Liver (tissue), 9 donors: ENCODE results near the gene SRSF2. TPM values are rescaled to one million over a fixed set of nuclear protein-coding genes. Genes with fewer than 3 reads are reported as not detected.
A peak's percentile ranks its signal among the peaks of the same experiment; 100 is the strongest.
"Not testable (repeated sequence)": the region's sequence is repeated elsewhere in the genome, so short reads cannot be mapped to it uniquely, and the experiment has no call there.

Experiments used
- DNase-seq: peaks from one replicate; pipeline ENCODE4 v3.0.0-alpha.2; 2017; ENCODE audit warnings: low spot score
- H3K27ac ChIP-seq, 2 donors: one replicate each; pipeline ENCODE4 v1.7.0; 2013; ENCODE audit warnings: inconsistent platforms in 2 of 2, low read length in 2 of 2, control low read depth in 1 of 2, low read depth in 1 of 2, mild to moderate bottlenecking in 1 of 2
- H3K27me3 ChIP-seq, 4 donors: one replicate each; pipeline versions ENCODE4 v1.6.1 to v1.7.0; 2013; ENCODE audit warnings: low read length in 3 of 4, inconsistent platforms in 1 of 4, mild to moderate bottlenecking in 1 of 4, moderate library complexity in 1 of 4; ENCODE audit not compliant: control insufficient read depth in 4 of 4, insufficient read depth in 4 of 4
- H3K36me3 ChIP-seq, 4 donors: one replicate each; pipeline versions ENCODE4 v1.6.1 to v1.7.0; 2013; ENCODE audit warnings: low read length in 3 of 4, mild to moderate bottlenecking in 3 of 4, low read depth in 1 of 4, moderate library complexity in 1 of 4; ENCODE audit not compliant: control insufficient read depth in 4 of 4, insufficient read depth in 3 of 4
- H3K4me1 ChIP-seq, 4 donors: one replicate each; pipeline versions ENCODE4 v1.6.1 to v1.7.0; 2013; ENCODE audit warnings: low read length in 3 of 4, mild to moderate bottlenecking in 3 of 4, moderate library complexity in 1 of 4; ENCODE audit not compliant: control insufficient read depth in 4 of 4, insufficient read depth in 4 of 4
- H3K4me3 ChIP-seq, 3 donors: one replicate each; pipeline versions ENCODE4 v1.6.1 to v1.7.0; 2013; ENCODE audit warnings: low read length in 3 of 3, control low read depth in 1 of 3, low read depth in 1 of 3, mild to moderate bottlenecking in 1 of 3
- H3K9ac ChIP-seq, 2 donors: one replicate each; pipeline ENCODE4 v1.7.0; 2013; ENCODE audit warnings: low read length in 2 of 2, mild to moderate bottlenecking in 2 of 2, moderate library complexity in 2 of 2, control low read depth in 1 of 2, low read depth in 1 of 2
- H3K9me3 ChIP-seq, 4 donors: one replicate each; pipeline versions ENCODE4 v1.6.1 to v1.7.0; 2013; ENCODE audit warnings: low read length in 3 of 4; ENCODE audit not compliant: control insufficient read depth in 4 of 4
- ATF3 ChIP-seq: IDR thresholded peaks from 2 replicates; pipeline ENCODE4 v1.6.1; 2016; ENCODE audit warnings: antibody characterized with exemption
- HNF4A ChIP-seq, 2 donors: conservative IDR thresholded peaks; 2 replicates each; pipeline ENCODE4 v1.6.1; 2016; ENCODE audit warnings: antibody characterized with exemption in 2 of 2, mild to moderate bottlenecking in 2 of 2
- HNF4G ChIP-seq: IDR thresholded peaks from 2 replicates; pipeline ENCODE4 v1.6.1; 2016; ENCODE audit warnings: antibody characterized with exemption
- JUND ChIP-seq, 2 donors: IDR thresholded peaks; 2 replicates each; pipeline ENCODE4 v1.6.1; 2016; ENCODE audit warnings: antibody characterized with exemption in 2 of 2
- REST ChIP-seq: IDR thresholded peaks from 2 replicates; pipeline ENCODE4 v1.6.1; 2016; ENCODE audit warnings: antibody characterized with exemption, mild to moderate bottlenecking
- SP1 ChIP-seq: IDR thresholded peaks from 2 replicates; pipeline ENCODE4 v1.6.1; 2018; ENCODE audit warnings: antibody characterized with exemption, mild to moderate bottlenecking
- TAF1 ChIP-seq: conservative IDR thresholded peaks from 2 replicates; pipeline ENCODE4 v1.6.1; 2016; ENCODE audit warnings: antibody characterized with exemption, mild to moderate bottlenecking
- WGBS: extraction: QIAGEN DNeasy Blood & Tissue Kit; methylation state at CpG from one replicate; pipeline ENCODE4 v1.1.7; 2013; 5-methylcytosine and 5-hydroxymethylcytosine counted together
- polyA plus RNA-seq, 2 donors: library from polyadenylated mRNA; stranded (reverse) in 1 of 2; unstranded in 1 of 2; fragments of 200-250 nt in 1 of 2; fragments of >200 nt in 1 of 2; fragmentation: Nextera tagmentation in 1 of 2; extraction: Ambion mirVana in 1 of 2; gene quantifications; one replicate each; pipeline versions ENCODE4 v1.2.1 to v1.2.3, GENCODE V29; 2013 to 2015
- total RNA-seq, 2 donors: library from RNA; depleted of rRNA; stranded (reverse); fragments of >200 nt; gene quantifications; one replicate each; pipeline ENCODE4 v1.2.3, GENCODE V29; 2014
- donor health status: healthy.
- donor health status: healthy.
- donor health status: healthy.
- donor health status: healthy.
- donor health status: healthy.

Gene SRSF2
- total and polyA plus RNA-seq, 4 donors: 66.5 to 184 (median 150) TPM

GRCh38 chr17:76742958-76743357 lies 5.8 kb upstream of the SRSF2 start (continued):
- no peak for TF ChIP-seq REST
- no peak for TF ChIP-seq HNF4G

GRCh38 chr17:76740329-76741118 lies 3.4 kb upstream of the SRSF2 start:
- H3K4me3 ChIP-seq: no peak overlapping the region
- peaks cover 2 to 16% (median 14%) of the 10 kb centered on the region in 4 donors for H3K36me3 ChIP-seq
- no peak overlapping the region for H3K9ac ChIP-seq
- H3K9me3 ChIP-seq: no peaks in the 10 kb centered on the region
- TF ChIP-seq SP1: no peak
- DNase-seq: no peak
- no peaks in the 10 kb centered on the region for H3K27me3 ChIP-seq
- peaks cover 0 to 19% (median 17%) of the 10 kb centered on the region in 4 donors for H3K4me1 ChIP-seq
- 87% methylated on average over 5 of the region's 5 CpGs for WGBS
- no peak overlapping the region for H3K27ac ChIP-seq

- peaks cover 0 to 28% (median 25%) of the 10 kb centered on the region in 4 donors for H3K4me1 ChIP-seq
- H3K36me3 ChIP-seq: peaks cover 2 to 13% (median 10%) of the 10 kb centered on the region in 4 donors
- not testable (repeated sequence) for H3K27me3 ChIP-seq, H3K4me3 ChIP-seq, H3K27ac ChIP-seq, DNase-seq, H3K9ac ChIP-seq, H3K9me3 ChIP-seq
- WGBS: 97% methylated on average over 17 of the region's 17 CpGs
These were observed 2.5 kb upstream of the SRSF2 start for GRCh38 chr17:76739568-76740115.

GRCh38 chr17:76738468-76738850 lies 1.3 kb upstream of the SRSF2 start:
- WGBS: 3% methylated on average over 7 of the region's 7 CpGs
- peak overlapping the region; percentile 93 to 99 for H3K27ac ChIP-seq
- H3K9ac ChIP-seq: peak overlapping the region; percentile 40 to 83
- no peaks in the 10 kb centered on the region for H3K27me3 ChIP-seq
- TF ChIP-seq TAF1 (no peak), ATF3 (no peak), SP1 (no peak), HNF4A (conservative IDR thresholded peaks at IDR 0.05) (no peak), JUND (IDR thresholded peaks at IDR 0.05) (no peak)
- no peaks in the 10 kb centered on the region for H3K9me3 ChIP-seq
- peak overlapping the region; percentile 68 to 82 (median 77) for H3K4me3 ChIP-seq
- no peak for DNase-seq
- peaks cover 0 to 40% (median 36%) of the 10 kb centered on the region in 4 donors for H3K4me1 ChIP-seq
- H3K36me3 ChIP-seq: peaks cover 6 to 20% (median 12%) of the 10 kb centered on the region in 4 donors
